ENCODE measurements around the gene TOP2B.
A peak's percentile ranks its signal among the peaks of the same experiment; 100 is the strongest.

TOP2B gene

GRCh38 chr3:25662736-25663320, 1.9 kb downstream of the TOP2B start:
- Histone ChIP-seq H3K4me3 (ENCODE audit: low read depth, low read length) (peak overlapping the region; percentile 95), H3K4me1 (ENCODE audit: control insufficient read depth, insufficient read depth, low read length) (0 out of 2 replicates have a peak, but pooled peaks cover 4% of the 10 kb centered on the region), H3K27ac (ENCODE audit: extremely low read depth, low read depth, low read length) (no peak overlapping the region), H3K9me3 (ENCODE audit: control insufficient read depth, insufficient read depth, low read depth, low read length) (no peaks in the 10 kb centered on the region), H3K36me3 (ENCODE audit: control insufficient read depth in 2 of 2, insufficient read depth in 1 of 2, low read length in 2 of 2) (no peaks in the 10 kb centered on the region)
- TF ChIP-seq ZNF266 (tag by site-specific recombination; IDR thresholded peaks at IDR 0.05; ENCODE audit: low read depth) (no peak), ZNF629 (tag by site-specific recombination; IDR thresholded peaks at IDR 0.05) (no peak), GLIS2 (tag by site-specific recombination; IDR thresholded peaks at IDR 0.05) (no peak), ZNF416 (tag by site-specific recombination; IDR thresholded peaks at IDR 0.05) (no peak), ZNF510 (tag by site-specific recombination; IDR thresholded peaks at IDR 0.05; ENCODE audit: insufficient replicate concordance) (no peak), ZNF169 (tag by site-specific recombination; IDR thresholded peaks at IDR 0.05) (no peak), ZNF514 (tag by site-specific recombination; IDR thresholded peaks at IDR 0.05) (no peak), ZNF148 (tag by site-specific recombination; IDR thresholded peaks at IDR 0.05; ENCODE audit: borderline replicate concordance) (no peak), ZNF19 (tag by site-specific recombination; IDR thresholded peaks at IDR 0.05; ENCODE audit: low read depth) (no peak), ZSCAN16 (tag by site-specific recombination; IDR thresholded peaks at IDR 0.05) (no peak), ZNF791 (tag by site-specific recombination; IDR thresholded peaks at IDR 0.05) (no peak), ZNF114 (tag by site-specific recombination; IDR thresholded peaks at IDR 0.05) (no peak)
- TF ChIP-seq, protein P1, sequence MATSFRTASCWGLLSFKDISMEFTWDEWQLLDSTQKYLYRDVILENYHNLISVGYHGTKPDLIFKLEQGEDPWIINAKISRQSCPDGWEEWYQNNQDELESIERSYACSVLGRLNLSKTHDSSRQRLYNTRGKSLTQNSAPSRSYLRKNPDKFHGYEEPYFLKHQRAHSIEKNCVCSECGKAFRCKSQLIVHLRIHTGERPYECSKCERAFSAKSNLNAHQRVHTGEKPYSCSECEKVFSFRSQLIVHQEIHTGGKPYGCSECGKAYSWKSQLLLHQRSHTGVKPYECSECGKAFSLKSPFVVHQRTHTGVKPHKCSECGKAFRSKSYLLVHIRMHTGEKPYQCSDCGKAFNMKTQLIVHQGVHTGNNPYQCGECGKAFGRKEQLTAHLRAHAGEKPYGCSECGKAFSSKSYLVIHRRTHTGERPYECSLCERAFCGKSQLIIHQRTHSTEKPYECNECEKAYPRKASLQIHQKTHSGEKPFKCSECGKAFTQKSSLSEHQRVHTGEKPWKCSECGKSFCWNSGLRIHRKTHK (tag by site-specific recombination; IDR thresholded peaks at IDR 0.05) = no peak
- TF ChIP-seq, protein P2, sequence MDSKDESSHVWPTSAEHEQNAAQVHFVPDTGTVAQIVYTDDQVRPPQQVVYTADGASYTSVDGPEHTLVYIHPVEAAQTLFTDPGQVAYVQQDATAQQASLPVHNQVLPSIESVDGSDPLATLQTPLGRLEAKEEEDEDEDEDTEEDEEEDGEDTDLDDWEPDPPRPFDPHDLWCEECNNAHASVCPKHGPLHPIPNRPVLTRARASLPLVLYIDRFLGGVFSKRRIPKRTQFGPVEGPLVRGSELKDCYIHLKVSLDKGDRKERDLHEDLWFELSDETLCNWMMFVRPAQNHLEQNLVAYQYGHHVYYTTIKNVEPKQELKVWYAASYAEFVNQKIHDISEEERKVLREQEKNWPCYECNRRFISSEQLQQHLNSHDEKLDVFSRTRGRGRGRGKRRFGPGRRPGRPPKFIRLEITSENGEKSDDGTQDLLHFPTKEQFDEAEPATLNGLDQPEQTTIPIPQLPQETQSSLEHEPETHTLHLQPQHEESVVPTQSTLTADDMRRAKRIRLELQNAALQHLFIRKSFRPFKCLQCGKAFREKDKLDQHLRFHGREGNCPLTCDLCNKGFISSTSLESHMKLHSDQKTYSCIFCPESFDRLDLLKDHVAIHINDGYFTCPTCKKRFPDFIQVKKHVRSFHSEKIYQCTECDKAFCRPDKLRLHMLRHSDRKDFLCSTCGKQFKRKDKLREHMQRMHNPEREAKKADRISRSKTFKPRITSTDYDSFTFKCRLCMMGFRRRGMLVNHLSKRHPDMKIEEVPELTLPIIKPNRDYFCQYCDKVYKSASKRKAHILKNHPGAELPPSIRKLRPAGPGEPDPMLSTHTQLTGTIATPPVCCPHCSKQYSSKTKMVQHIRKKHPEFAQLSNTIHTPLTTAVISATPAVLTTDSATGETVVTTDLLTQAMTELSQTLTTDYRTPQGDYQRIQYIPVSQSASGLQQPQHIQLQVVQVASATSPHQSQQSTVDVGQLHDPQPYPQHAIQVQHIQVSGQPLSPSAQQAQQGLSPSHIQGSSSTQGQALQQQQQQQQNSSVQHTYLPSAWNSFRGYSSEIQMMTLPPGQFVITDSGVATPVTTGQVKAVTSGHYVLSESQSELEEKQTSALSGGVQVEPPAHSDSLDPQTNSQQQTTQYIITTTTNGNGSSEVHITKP (tag by site-specific recombination; IDR thresholded peaks at IDR 0.05) = no peak
- ChIA-PET CTCF (interaction anchor here (0.6 to 1.0 kb wide), 2 partner anchors 15 to 202 kb away, joined by 4 to 7 read pairs; no protein-coding TSS in a partner anchor), POLR2A (no interaction called here)

DNA sequence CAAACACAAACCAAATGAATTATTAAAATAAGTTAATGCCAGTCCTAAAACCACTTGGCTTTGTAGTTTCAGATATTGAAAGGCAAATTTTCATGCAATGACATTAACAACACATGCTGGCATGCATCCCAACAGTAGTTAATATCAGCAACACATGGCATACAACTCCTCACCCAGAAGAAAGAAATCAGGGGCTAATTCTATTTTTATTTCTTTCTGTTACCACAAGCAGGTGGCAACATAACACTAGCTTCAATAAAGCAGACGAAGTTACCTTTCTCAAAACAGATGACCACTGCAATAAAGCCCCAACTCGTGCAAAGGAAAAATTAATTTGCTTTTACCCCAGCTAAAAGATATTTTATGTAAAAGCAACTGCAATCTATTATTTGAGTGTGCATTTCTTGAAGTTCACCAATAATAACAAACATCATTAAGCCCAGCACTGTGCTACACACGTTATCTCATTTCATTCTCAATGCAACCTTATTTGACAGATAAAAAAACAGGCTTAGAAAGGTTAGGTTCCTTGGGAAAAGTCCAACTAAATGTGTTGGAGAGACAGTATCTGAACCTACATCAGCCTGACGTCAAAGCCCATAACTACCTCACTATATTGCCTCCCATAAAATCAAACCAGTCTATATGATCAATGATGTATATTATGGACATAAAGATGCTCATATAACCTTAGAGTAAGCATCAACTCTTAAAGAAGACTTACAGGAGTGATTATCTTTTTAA, 2.8 kb downstream of the TOP2B start:
- Histone ChIP-seq H3K36me3 (ENCODE audit: control insufficient read depth in 2 of 2, insufficient read depth in 1 of 2, low read length in 2 of 2) (no peaks in the 10 kb centered on the region), H3K4me3 (ENCODE audit: low read depth, low read length) (peak overlapping the region; percentile 7; the same call in 1 of the 2 replicates), H3K9me3 (ENCODE audit: control insufficient read depth, insufficient read depth, low read depth, low read length) (no peaks in the 10 kb centered on the region), H3K27ac (ENCODE audit: extremely low read depth, low read depth, low read length) (no peak overlapping the region), H3K4me1 (ENCODE audit: control insufficient read depth, insufficient read depth, low read length) (peaks cover 8% of the 10 kb centered on the region)
- CTCF ChIA-PET = interaction anchor here (0.9 to 1.3 kb wide), 2 partner anchors 11 to 14 kb away, joined by 3 to 7 read pairs; no protein-coding TSS in a partner anchor
- TF ChIP-seq, protein P3, sequence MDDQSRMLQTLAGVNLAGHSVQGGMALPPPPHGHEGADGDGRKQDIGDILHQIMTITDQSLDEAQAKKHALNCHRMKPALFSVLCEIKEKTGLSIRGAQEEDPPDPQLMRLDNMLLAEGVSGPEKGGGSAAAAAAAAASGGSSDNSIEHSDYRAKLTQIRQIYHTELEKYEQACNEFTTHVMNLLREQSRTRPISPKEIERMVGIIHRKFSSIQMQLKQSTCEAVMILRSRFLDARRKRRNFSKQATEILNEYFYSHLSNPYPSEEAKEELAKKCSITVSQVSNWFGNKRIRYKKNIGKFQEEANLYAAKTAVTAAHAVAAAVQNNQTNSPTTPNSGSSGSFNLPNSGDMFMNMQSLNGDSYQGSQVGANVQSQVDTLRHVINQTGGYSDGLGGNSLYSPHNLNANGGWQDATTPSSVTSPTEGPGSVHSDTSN (CRISPR knock-in tag; IDR thresholded peaks at IDR 0.05) = no peak
- no peak for TF ChIP-seq TRIM28 (IDR thresholded peaks at IDR 0.05; ENCODE audit: borderline replicate concordance, low read length)
- peak; percentile 24; the same call in 1 of the 2 replicates for TF ChIP-seq FEZF1 (tag by site-specific recombination; IDR thresholded peaks at IDR 0.05)
- TF ChIP-seq ZNF629 (tag by site-specific recombination; IDR thresholded peaks at IDR 0.05) = 0 out of 2 replicates have a peak, but pooled peaks have one; percentile 38
- TF ChIP-seq ZNF654 (tag by site-specific recombination; IDR thresholded peaks at IDR 0.05; ENCODE audit: low read depth) = peak; percentile 17; the same call in 1 of the 2 replicates
- POLR2A ChIA-PET = interaction anchor here (1.4 kb wide), 1 partner anchor 121 kb away, joined by 8 read pairs; the partner anchor contains the start of gene NGLY1

Measured in HEK293 (cell line).